OCI-LY7 (cell line): ENCODE data around the gene INSRR.

Source experiments
- EZH2phosphoT487 ChIP-seq: fragments of 200-600 bp; sonication (generic); IDR thresholded peaks from 2 replicates; pipeline ENCODE4 v1.6.1; 2018; ENCODE audit warnings: low read depth, borderline replicate concordance, mild to moderate bottlenecking, mixed run types, antibody characterized with exemption, low read length, moderate library complexity, mixed read lengths
- TF ChIP-seq, protein P1 (sequence below): fragments of 200-600 bp; sonication (generic); conservative IDR thresholded peaks from 2 replicates; pipeline ENCODE4 v1.5.1; 2014; ENCODE audit warnings: mild to moderate bottlenecking, antibody characterized with exemption, low read length, moderate library complexity, mixed read lengths

DNA sequence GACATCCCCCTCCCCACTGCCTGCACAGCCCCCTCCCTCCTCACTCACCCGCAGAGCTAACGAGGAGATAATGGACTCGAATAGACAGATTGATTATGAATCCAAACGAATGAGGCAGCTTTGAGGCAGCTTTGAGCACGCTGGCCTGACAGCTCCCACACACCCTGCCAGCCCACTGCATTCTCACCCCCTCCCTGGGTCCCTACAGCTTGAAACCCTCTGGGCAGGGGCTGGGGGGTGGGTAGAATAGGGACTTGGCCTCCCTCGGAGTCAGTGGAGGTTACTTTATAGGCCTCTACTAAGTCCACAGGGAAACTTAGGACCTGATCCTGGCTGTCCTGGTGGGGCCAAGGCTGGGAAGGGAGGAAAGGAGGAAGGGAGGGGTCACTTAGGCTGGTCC lies 3.7 kb upstream of the INSRR start:
- TF ChIP-seq, protein P1, sequence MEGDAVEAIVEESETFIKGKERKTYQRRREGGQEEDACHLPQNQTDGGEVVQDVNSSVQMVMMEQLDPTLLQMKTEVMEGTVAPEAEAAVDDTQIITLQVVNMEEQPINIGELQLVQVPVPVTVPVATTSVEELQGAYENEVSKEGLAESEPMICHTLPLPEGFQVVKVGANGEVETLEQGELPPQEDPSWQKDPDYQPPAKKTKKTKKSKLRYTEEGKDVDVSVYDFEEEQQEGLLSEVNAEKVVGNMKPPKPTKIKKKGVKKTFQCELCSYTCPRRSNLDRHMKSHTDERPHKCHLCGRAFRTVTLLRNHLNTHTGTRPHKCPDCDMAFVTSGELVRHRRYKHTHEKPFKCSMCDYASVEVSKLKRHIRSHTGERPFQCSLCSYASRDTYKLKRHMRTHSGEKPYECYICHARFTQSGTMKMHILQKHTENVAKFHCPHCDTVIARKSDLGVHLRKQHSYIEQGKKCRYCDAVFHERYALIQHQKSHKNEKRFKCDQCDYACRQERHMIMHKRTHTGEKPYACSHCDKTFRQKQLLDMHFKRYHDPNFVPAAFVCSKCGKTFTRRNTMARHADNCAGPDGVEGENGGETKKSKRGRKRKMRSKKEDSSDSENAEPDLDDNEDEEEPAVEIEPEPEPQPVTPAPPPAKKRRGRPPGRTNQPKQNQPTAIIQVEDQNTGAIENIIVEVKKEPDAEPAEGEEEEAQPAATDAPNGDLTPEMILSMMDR = no peak
- no peak for TF ChIP-seq EZH2phosphoT487
